ENCODE measurements around the gene SLC44A4. TPM values are rescaled to one million over a fixed set of nuclear protein-coding genes. Genes with fewer than 3 reads are reported as not detected.
"Not testable (repeated sequence)": the region's sequence is repeated elsewhere in the genome, so short reads cannot be mapped to it uniquely, and the experiment has no call there.

SLC44A4 gene
- total RNA-seq, 1 donor from 2014 or later, result 26.1 TPM

DNA sequence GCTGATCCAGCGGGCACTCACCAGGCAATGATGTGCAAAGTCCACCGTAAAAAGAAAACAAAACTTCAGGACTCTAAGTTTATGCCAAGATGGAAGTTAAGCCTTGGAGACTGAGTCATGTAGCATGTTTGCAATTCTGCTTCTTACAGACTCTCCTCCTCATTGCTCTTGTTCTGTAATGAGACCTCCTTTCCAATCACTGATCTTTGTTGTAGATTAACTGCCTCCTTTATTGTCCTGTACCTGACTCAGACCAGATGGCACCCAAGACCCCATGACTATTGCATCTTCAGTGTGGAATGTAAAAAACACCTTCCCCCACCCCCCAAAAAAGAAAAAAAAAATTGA lies 27.3 kb downstream of the SLC44A4 start:
- TF ChIP-seq, protein P1, sequence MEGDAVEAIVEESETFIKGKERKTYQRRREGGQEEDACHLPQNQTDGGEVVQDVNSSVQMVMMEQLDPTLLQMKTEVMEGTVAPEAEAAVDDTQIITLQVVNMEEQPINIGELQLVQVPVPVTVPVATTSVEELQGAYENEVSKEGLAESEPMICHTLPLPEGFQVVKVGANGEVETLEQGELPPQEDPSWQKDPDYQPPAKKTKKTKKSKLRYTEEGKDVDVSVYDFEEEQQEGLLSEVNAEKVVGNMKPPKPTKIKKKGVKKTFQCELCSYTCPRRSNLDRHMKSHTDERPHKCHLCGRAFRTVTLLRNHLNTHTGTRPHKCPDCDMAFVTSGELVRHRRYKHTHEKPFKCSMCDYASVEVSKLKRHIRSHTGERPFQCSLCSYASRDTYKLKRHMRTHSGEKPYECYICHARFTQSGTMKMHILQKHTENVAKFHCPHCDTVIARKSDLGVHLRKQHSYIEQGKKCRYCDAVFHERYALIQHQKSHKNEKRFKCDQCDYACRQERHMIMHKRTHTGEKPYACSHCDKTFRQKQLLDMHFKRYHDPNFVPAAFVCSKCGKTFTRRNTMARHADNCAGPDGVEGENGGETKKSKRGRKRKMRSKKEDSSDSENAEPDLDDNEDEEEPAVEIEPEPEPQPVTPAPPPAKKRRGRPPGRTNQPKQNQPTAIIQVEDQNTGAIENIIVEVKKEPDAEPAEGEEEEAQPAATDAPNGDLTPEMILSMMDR (IDR thresholded peaks at IDR 0.05; ENCODE audit: insufficient read depth, low read length, poor library complexity, severe bottlenecking), result no peak
- Histone ChIP-seq H3K36me3 (ENCODE audit: control insufficient read depth, insufficient read depth, low read length) (no peaks in the 10 kb centered on the region), H3K4me3 (ENCODE audit: low read depth, low read length) (no peak overlapping the region), H3K27me3 (ENCODE audit: control insufficient read depth, insufficient read depth, low read length) (no peaks in the 10 kb centered on the region)
- peak; percentile 92 for DNase-seq (ENCODE audit: low read depth)

DNA sequence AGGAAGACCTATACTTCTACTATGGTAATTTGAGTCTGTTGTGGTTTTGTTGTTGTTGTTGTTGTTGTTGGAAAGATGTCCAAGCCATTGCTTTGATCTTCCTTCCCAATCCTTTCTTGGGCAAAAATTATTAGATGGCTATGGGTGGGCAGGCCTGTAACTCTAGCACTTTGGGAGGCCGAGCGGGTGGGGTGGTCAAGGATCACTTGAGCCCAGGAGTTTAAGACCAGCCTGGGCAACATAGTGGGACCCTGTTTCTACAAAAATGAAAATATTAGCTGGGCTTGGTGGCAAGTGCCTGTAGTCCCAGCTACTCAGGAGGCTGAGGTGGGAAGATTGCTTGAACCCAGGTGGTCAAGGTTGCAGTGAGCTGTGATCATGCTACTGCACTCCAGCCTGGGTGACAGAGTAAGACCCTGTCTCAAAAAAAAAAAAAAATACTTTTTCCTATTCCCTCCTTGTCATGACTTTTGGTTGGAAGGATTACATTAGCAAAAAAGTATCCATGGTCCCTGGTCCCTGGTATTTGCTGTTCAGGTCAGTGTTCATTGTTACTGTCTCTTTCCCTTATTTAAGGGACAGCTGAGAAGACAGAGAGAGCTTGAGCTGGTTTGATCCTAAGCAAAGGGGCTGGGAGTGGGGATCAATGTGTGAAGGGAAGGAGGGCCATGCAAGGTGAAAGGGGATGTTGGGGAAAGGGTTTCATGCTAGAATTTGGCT lies 27.9 kb downstream of the SLC44A4 start:
- DNase-seq (ENCODE audit: low read depth), result no peak
- no peaks in the 10 kb centered on the region for H3K36me3 ChIP-seq (ENCODE audit: control insufficient read depth, insufficient read depth, low read length)
- no peak overlapping the region for H3K4me3 ChIP-seq (ENCODE audit: low read depth, low read length)
- H3K27me3 ChIP-seq (ENCODE audit: control insufficient read depth, insufficient read depth, low read length), result no peaks in the 10 kb centered on the region
- TF ChIP-seq, protein P1 (IDR thresholded peaks at IDR 0.05; ENCODE audit: insufficient read depth, low read length, poor library complexity, severe bottlenecking), result no peak

DNA sequence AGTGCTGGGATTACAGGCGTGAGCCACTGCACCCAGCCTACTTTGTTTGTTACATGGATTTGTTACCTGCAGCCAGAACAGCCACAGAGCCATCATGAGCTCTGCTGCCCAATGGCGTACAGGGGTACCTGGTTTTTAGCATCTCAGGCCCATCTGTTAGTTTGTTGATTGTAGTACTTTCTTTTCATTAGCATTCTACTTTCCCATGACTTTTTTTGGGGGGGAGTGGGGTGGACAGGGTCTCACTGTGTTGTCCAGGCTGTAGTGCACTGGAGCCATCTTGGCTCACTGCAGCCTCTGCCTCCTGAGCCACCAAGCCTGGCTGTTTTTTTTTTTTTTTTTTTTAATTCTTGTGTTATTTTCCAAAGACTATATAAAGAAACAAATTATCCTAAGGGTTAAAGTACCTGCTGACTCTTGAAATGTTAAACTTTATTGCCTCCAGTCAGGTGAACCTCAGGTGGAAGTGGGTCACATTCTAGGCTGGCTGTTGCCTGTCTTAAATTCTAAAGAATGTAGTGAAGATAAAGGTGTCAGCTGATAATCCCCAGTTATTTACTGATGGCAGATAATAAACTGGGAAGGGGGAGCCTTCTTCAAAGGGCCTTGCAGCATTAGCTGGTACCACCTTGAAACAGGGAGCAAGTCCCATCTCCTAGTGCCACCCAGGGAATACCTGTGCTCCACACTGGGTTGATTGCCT lies 31.4 kb downstream of the SLC44A4 start:
- no peak for DNase-seq (ENCODE audit: low read depth)
- TF ChIP-seq, protein P1 (IDR thresholded peaks at IDR 0.05; ENCODE audit: insufficient read depth, low read length, poor library complexity, severe bottlenecking), result no peak
- H3K36me3 ChIP-seq (ENCODE audit: control insufficient read depth, insufficient read depth, low read length), result no peaks in the 10 kb centered on the region
- H3K27me3 ChIP-seq (ENCODE audit: control insufficient read depth, insufficient read depth, low read length), result no peaks in the 10 kb centered on the region
- no peak overlapping the region for H3K4me3 ChIP-seq (ENCODE audit: low read depth, low read length)

DNA sequence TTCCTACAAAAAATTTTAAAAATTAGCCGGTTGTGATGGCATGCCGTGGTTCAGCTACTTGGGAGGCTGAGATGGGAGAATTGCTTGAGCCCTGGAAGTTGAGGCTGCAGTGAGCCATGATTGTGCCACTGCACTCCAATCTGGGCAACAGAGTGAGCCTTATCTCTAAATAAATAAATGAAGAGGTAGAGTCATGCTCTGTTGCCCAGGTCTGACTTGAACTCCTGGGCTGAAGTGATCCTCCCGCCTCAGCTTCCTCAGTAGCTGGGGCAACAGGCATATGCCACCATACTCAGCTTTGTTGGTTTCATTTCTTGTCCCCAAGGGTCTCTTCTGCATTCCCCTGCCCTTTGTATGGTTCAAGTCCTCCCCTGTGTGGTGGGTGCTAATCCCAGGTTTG lies 34.3 kb downstream of the SLC44A4 start:
- peaks cover 2% of the 10 kb centered on the region for H3K36me3 ChIP-seq (ENCODE audit: control insufficient read depth, insufficient read depth, low read length)
- H3K4me3 ChIP-seq (ENCODE audit: low read depth, low read length), result no peak overlapping the region
- no peak for DNase-seq (ENCODE audit: low read depth)
- no peaks in the 10 kb centered on the region for H3K27me3 ChIP-seq (ENCODE audit: control insufficient read depth, insufficient read depth, low read length)
- TF ChIP-seq, protein P1 (IDR thresholded peaks at IDR 0.05; ENCODE audit: insufficient read depth, low read length, poor library complexity, severe bottlenecking), result no peak

DNA sequence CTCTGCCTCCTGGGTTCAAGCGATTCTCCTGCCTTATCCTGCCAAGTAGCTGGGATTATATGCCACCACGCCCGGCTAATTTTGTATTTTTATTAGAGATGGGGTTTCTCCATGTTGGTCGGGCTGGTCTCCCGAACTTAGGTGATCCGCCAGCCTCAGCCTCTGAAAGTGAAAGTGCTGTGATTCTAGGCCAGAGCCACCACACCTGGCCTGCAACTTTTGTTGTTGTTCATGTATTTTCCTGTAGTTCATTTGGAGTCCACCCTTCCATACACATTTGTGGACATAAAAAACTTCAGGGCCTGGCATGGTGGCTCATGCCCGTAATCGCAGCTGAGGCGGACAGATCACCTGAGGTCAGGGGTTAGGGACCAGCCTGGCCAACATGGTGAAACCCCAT lies 36.7 kb downstream of the SLC44A4 start:
- DNase-seq (ENCODE audit: low read depth), result no peak
- H3K27me3 ChIP-seq (ENCODE audit: control insufficient read depth, insufficient read depth, low read length), result no peaks in the 10 kb centered on the region
- TF ChIP-seq, protein P1 (IDR thresholded peaks at IDR 0.05; ENCODE audit: insufficient read depth, low read length, poor library complexity, severe bottlenecking), result no peak
- no peak overlapping the region for H3K4me3 ChIP-seq (ENCODE audit: low read depth, low read length)
- peaks cover 2% of the 10 kb centered on the region for H3K36me3 ChIP-seq (ENCODE audit: control insufficient read depth, insufficient read depth, low read length)

DNA sequence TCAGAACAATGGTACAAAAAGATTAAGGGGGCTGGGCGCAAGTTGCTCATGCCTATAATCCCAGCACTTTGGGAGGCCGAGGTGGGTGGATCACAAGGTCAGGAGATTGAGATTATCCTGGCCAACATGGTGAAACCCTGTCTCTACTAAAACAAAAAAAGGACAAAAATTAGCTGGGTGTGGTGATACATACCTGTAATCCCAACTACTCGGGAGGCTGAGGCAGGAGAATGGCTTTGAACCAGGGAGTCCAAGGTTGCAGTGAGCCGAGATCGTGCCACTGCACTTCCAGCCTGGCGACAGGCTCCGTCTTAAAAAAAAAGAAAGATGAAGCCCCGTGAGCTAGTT lies 39.0 kb downstream of the SLC44A4 start:
- not testable (repeated sequence) for H3K36me3 ChIP-seq (ENCODE audit: control insufficient read depth, insufficient read depth, low read length); DNase-seq (ENCODE audit: low read depth); H3K27me3 ChIP-seq (ENCODE audit: control insufficient read depth, insufficient read depth, low read length); H3K4me3 ChIP-seq (ENCODE audit: low read depth, low read length)

Measured in kidney epithelial cell (primary cell).